Measurements from ENCODE around the gene CES5A. TPM values are rescaled to one million over a fixed set of nuclear protein-coding genes. Genes with fewer than 3 reads are reported as not detected.

The CES5A gene, protein sequence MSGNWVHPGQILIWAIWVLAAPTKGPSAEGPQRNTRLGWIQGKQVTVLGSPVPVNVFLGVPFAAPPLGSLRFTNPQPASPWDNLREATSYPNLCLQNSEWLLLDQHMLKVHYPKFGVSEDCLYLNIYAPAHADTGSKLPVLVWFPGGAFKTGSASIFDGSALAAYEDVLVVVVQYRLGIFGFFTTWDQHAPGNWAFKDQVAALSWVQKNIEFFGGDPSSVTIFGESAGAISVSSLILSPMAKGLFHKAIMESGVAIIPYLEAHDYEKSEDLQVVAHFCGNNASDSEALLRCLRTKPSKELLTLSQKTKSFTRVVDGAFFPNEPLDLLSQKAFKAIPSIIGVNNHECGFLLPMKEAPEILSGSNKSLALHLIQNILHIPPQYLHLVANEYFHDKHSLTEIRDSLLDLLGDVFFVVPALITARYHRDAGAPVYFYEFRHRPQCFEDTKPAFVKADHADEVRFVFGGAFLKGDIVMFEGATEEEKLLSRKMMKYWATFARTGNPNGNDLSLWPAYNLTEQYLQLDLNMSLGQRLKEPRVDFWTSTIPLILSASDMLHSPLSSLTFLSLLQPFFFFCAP
- not detected in 5 replicates for total RNA-seq (2022; extraction: Qiagen RNA extraction)

GRCh38 chr16:55875273-55875672, at the start of gene CES5A:
Gene CES5A (minus strand): TSS chr16:55875373. CDS start chr16:55875221, 152 bp downstream.

GRCh38 chr16:55832773-55833691, 42.1 kb downstream of the CES5A start, which contains the start of gene CES1:
Gene CES1 (minus strand): TSS chr16:55833096. CDS start chr16:55833055, 41 bp downstream.

Other genes with a start within 250 kb of the CES5A start
- gene SLC6A2, start 219.4 kb downstream of the CES5A start, total RNA-seq (2022; extraction: Qiagen RNA extraction), result 0.03 to 0.08 TPM (median 0.04 TPM) in 3 of 5 replicates, not detected in the others
- gene CES1, start 42.3 kb downstream of the CES5A start, total RNA-seq (2022; extraction: Qiagen RNA extraction), result 30.1 to 44.8 TPM (median 35.0 TPM) in 5 replicates